HG03565 (cell line): ENCODE measurements around the gene NAALADL2.
"Not testable (repeated sequence)": the region's sequence is repeated elsewhere in the genome, so short reads cannot be mapped to it uniquely, and the experiment has no call there.

ENCODE experiments used
- ATAC-seq: cut with Tn5 transposase; IDR thresholded peaks from one replicate; pipeline ENCODE4 v1.9.1; 2021; ENCODE audit warnings: mild to moderate bottlenecking, moderate library complexity; ENCODE audit not compliant: unreplicated experiment

NAALADL2 gene

GRCh38 chr3:175404621-175405020 lies 545.5 kb downstream of the NAALADL2 start:
- ATAC-seq = no peak

- no peak for ATAC-seq
Observed at GRCh38 chr3:175410251-175410650, 551.1 kb downstream of the NAALADL2 start.

- no peak for ATAC-seq
Observed at GRCh38 chr3:175411405-175411804, 552.3 kb downstream of the NAALADL2 start.

- no peak for ATAC-seq
Observed at GRCh38 chr3:175411946-175412345, 552.8 kb downstream of the NAALADL2 start.

- ATAC-seq = no peak
Observed at GRCh38 chr3:175413926-175414325, 554.8 kb downstream of the NAALADL2 start.

GRCh38 chr3:175416600-175416999 lies 557.5 kb downstream of the NAALADL2 start:
- ATAC-seq = no peak

GRCh38 chr3:175417426-175417825 lies 558.3 kb downstream of the NAALADL2 start:
- no peak for ATAC-seq

- no peak for ATAC-seq
Observed at GRCh38 chr3:175421902-175422301, 562.8 kb downstream of the NAALADL2 start.

GRCh38 chr3:175422744-175423143 lies 563.6 kb downstream of the NAALADL2 start:
- no peak for ATAC-seq

- not testable (repeated sequence) for ATAC-seq
Observed at GRCh38 chr3:175423848-175424247, 564.7 kb downstream of the NAALADL2 start.

- ATAC-seq = no peak
Observed at GRCh38 chr3:175426805-175427204, 567.7 kb downstream of the NAALADL2 start.

GRCh38 chr3:175428466-175428865 lies 569.3 kb downstream of the NAALADL2 start:
- ATAC-seq = no peak

GRCh38 chr3:175430983-175431773 lies 572.0 kb downstream of the NAALADL2 start:
- no peak for ATAC-seq

- ATAC-seq = no peak
Observed at GRCh38 chr3:175432376-175433025, 573.4 kb downstream of the NAALADL2 start.

- ATAC-seq = no peak
Observed at GRCh38 chr3:175433026-175433674, 574.0 kb downstream of the NAALADL2 start.

- no peak for ATAC-seq
Observed at GRCh38 chr3:175434561-175434960, 575.4 kb downstream of the NAALADL2 start.

- no peak for ATAC-seq
Observed at GRCh38 chr3:175443682-175444081, 584.5 kb downstream of the NAALADL2 start.

GRCh38 chr3:175445741-175446140 lies 586.6 kb downstream of the NAALADL2 start:
- ATAC-seq = no peak

- ATAC-seq = no peak
Observed at GRCh38 chr3:175447521-175447920, 588.4 kb downstream of the NAALADL2 start.

GRCh38 chr3:175453361-175453760 lies 594.2 kb downstream of the NAALADL2 start:
- ATAC-seq = no peak

- ATAC-seq = no peak
Observed at GRCh38 chr3:175456466-175456865, 597.3 kb downstream of the NAALADL2 start.

- ATAC-seq = no peak
Observed at GRCh38 chr3:175457301-175457700, 598.2 kb downstream of the NAALADL2 start.
